ENCODE measurements around the gene NRGN. TPM values are rescaled to one million over a fixed set of nuclear protein-coding genes. Genes with fewer than 3 reads are reported as not detected.

The NRGN gene
- total RNA-seq, 4 donors from 2014 or later: 0.51 to 0.52 TPM; not detected in 2

GRCh38 chr11:124758355-124759265 is 18.9 kb downstream of the NRGN start:
- H3K36me3 ChIP-seq: peaks cover 0 to 2% of the 10 kb centered on the region in 2 donors
- DNase-seq (peak in 1 of 2 donors; percentile 39), ATAC-seq (peak in 1 of 2 donors; percentile 24)
- H3K27ac ChIP-seq: peak overlapping the region; percentile 39 to 87 (median 82)
- intact Hi-C loops (cut with DNase I; ENCODE audit: low total_unique reads) (no loop called here), in situ Hi-C loops (cut with MboI; ENCODE audit: low sequenced_read_pairs in 4 of 4) (no loop called here)
- H3K4me3 ChIP-seq: peak overlapping the region; percentile 47 to 67 (median 60)
- peaks cover 13 to 31% of the 10 kb centered on the region in 2 donors for H3K4me1 ChIP-seq
- TF ChIP-seq CTCF (IDR thresholded peaks at IDR 0.05 in 4 of 5, conservative IDR thresholded peaks at IDR 0.05 in 1 of 5) (peak; percentile 23 to 72 (median 57)), POLR2A (IDR thresholded peaks at IDR 0.05) (no peak)
- peaks cover 49 to 60% (median 58%) of the 10 kb centered on the region in 3 donors for H3K27me3 ChIP-seq
- H3K9me3 ChIP-seq: no peaks in the 10 kb centered on the region

GRCh38 chr11:124759266-124760204 is 19.8 kb downstream of the NRGN start:
- H3K27me3 ChIP-seq: peaks cover 49 to 60% (median 58%) of the 10 kb centered on the region in 3 donors
- H3K4me1 ChIP-seq: peaks cover 14 to 31% of the 10 kb centered on the region in 2 donors
- no peaks in the 10 kb centered on the region for H3K36me3 ChIP-seq
- H3K27ac ChIP-seq: peak overlapping the region; percentile 54 to 87 (median 82)
- H3K9me3 ChIP-seq: no peaks in the 10 kb centered on the region
- DNase-seq: no peak
- ATAC-seq: peak; percentile 53 to 57
- intact Hi-C loops (cut with DNase I; ENCODE audit: low total_unique reads): loop anchor here (5.0 kb wide), 2 partner anchors 43 to 78 kb away; partner anchors contain the start of gene MSANTD2
- peak overlapping the region; percentile 47 to 67 (median 60) for H3K4me3 ChIP-seq
- in situ Hi-C loops (cut with MboI; ENCODE audit: low sequenced_read_pairs in 4 of 4): loop anchor here (5.0 to 10.0 kb wide), 4 partner anchors 75 to 95 kb away; partner anchors contain the start of genes SIAE (in 1 of the 4) and SPA17 (in 1 of the 4)
- peak in 1 of 2 donors; percentile 22 for TF ChIP-seq POLR2A (IDR thresholded peaks at IDR 0.05)
- TF ChIP-seq CTCF (IDR thresholded peaks at IDR 0.05 in 4 of 5, conservative IDR thresholded peaks at IDR 0.05 in 1 of 5): no peak

- in situ Hi-C loops (cut with MboI; ENCODE audit: low sequenced_read_pairs in 4 of 4): loop anchor here (5.0 to 10.0 kb wide), 4 partner anchors 75 to 95 kb away; partner anchors contain the start of genes SIAE (in 1 of the 4) and SPA17 (in 1 of the 4)
- intact Hi-C loops (cut with DNase I; ENCODE audit: low total_unique reads): loop anchor here (5.0 kb wide), 2 partner anchors 42 to 77 kb away; partner anchors contain the start of gene MSANTD2
- Histone ChIP-seq H3K36me3 (no peaks in the 10 kb centered on the region), H3K27me3 (peaks cover 49 to 60% (median 58%) of the 10 kb centered on the region in 3 donors), H3K4me3 (peak overlapping the region; percentile 47 to 67 (median 60)), H3K9me3 (no peaks in the 10 kb centered on the region), H3K27ac (peak overlapping the region; percentile 54 to 87 (median 82)), H3K4me1 (peaks cover 14 to 31% of the 10 kb centered on the region in 2 donors)
- ATAC-seq (no peak), DNase-seq (no peak)
- TF ChIP-seq CTCF (IDR thresholded peaks at IDR 0.05 in 4 of 5, conservative IDR thresholded peaks at IDR 0.05 in 1 of 5) (no peak), POLR2A (IDR thresholded peaks at IDR 0.05) (no peak)
Measured at GRCh38 chr11:124760205-124760652, 20.5 kb downstream of the NRGN start.

- Histone ChIP-seq H3K27ac (peak overlapping the region; percentile 54 to 87 (median 82)), H3K36me3 (no peaks in the 10 kb centered on the region), H3K4me1 (peaks cover 14 to 31% of the 10 kb centered on the region in 2 donors), H3K27me3 (peaks cover 49 to 60% (median 58%) of the 10 kb centered on the region in 3 donors), H3K4me3 (peak overlapping the region; percentile 47 to 67 (median 60)), H3K9me3 (no peaks in the 10 kb centered on the region)
- intact Hi-C loops (cut with DNase I; ENCODE audit: low total_unique reads) (loop anchor here (5.0 kb wide), 2 partner anchors 41 to 76 kb away; partner anchors contain the start of gene MSANTD2), in situ Hi-C loops (cut with MboI; ENCODE audit: low sequenced_read_pairs in 4 of 4) (loop anchor here (5.0 to 10.0 kb wide), 4 partner anchors 74 to 96 kb away; partner anchors contain the start of genes SIAE (in 1 of the 4) and SPA17 (in 1 of the 4))
- ATAC-seq (no peak), DNase-seq (no peak)
- no peak for TF ChIP-seq POLR2A (IDR thresholded peaks at IDR 0.05)
- no peak for TF ChIP-seq CTCF (IDR thresholded peaks at IDR 0.05 in 4 of 5, conservative IDR thresholded peaks at IDR 0.05 in 1 of 5)
Measured at GRCh38 chr11:124760806-124761205, 21.1 kb downstream of the NRGN start.
